AG09319 (cell line): Measurements from ENCODE around the gene PPOX.

Experiments used
- DNase-seq: peaks from one replicate; pipeline ENCODE4 v3.0.0-alpha.2; 2010; ENCODE audit warnings: low read depth; ENCODE audit errors: extremely low read depth
- CTCF ChIP-seq: IDR thresholded peaks from 2 replicates; pipeline ENCODE4 v1.5.1; 2011; ENCODE audit warnings: low read depth, mild to moderate bottlenecking, inconsistent platforms, low read length, moderate library complexity

The PPOX gene

DNA sequence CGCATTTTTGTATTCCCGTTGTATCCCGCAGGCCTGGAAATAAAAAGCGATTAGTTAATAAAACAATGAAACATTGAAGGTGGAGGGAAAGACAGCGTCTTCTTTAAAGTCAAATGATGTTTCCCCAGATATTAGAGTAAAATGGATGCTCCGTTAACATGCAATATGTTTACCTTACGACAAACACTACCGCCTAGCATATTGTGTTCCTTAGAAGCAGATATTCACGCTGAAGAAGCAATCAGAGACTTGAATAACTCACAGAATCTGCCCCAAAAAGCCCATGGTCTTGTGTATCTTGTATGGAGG is 11.7 kb downstream of the PPOX start:
- no peak for DNase-seq
- TF ChIP-seq CTCF: no peak

DNA sequence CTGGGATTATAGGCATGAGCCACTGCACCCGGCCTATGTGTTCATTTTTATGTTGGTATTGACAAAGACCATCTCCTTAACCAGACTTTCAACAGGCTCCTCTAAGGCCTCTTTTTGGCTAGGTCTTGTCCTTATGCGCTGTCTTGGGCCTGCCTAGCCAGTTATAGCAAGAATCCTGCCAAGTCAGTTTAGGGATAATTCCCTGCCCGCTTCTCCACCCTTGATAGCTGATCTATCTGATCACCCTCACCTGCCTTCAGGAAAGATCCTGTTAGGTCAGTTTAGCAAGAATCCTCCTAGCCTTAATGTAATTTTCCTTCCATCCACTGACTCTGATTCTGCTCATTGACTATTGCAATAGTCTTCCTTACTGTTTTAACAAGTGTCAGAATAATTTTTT is 13.5 kb downstream of the PPOX start:
- no peak for TF ChIP-seq CTCF
- DNase-seq: no peak

DNA sequence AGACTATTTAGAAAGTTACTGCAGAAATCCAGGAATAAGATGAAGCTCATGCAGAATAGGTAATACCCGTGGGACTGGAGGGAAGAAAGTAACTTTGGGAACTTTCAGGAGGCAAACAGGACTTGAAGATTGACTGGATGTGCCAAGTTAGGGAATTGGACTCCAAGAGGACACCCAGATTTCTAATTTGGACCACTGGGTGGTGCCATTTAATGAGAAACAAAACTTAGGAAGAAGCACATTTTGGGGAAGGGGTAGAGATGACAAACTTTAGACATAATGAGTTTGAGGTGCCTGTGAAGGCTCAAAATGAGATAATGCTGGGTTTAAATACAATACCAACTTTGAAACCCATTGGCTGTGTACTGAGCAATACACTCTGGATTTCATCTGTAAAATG is 14.4 kb downstream of the PPOX start:
- DNase-seq: no peak
- peak; percentile 23 for TF ChIP-seq CTCF

GRCh38 chr1:161182214-161182613 is 16.0 kb downstream of the PPOX start:
- TF ChIP-seq CTCF: no peak
- DNase-seq: no peak

- TF ChIP-seq CTCF: no peak
- no peak for DNase-seq
These were observed 19.1 kb downstream of the PPOX start for GRCh38 chr1:161185282-161185682.

- no peak for DNase-seq
- no peak for TF ChIP-seq CTCF
These were observed 19.6 kb downstream of the PPOX start for GRCh38 chr1:161185732-161186311.

DNA sequence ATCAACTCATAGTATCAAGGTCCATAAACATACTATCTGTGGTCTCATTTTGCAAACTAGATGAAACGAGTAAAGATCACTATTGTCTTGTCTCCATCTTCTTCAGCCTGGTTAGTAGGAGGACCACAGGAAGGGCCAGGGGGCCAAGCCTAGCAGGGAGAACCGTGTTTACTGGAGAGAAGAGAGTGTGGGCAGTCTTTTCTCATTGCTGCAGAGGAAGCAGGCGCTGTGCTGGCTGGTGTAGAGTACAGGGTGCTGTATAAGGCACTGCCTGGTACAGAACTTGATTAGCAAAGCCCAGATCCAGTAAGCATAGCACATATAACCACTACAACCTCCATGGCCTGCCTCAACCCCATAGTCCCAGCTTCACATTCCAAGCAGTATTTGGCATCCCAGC is 21.1 kb downstream of the PPOX start:
- TF ChIP-seq CTCF: no peak
- DNase-seq: no peak
